Stimulated activated CD8-positive, alpha-beta memory T cell treated with anti-CD3 and anti-CD28 coated beads, Interleukin-15, amount 100 ng/mL, for 1 hour (primary cell): Measurements from ENCODE around the gene C20orf173.
"Not testable (repeated sequence)": the region's sequence is repeated elsewhere in the genome, so short reads cannot be mapped to it uniquely, and the experiment has no call there.

Source experiments
- DNase-seq: peaks from one replicate; pipeline ENCODE4 v3.0.0-alpha.2; 2020; ENCODE audit warnings: low read depth

The C20orf173 gene

GRCh38 chr20:35546127-35546526 is 16.7 kb upstream of the C20orf173 start:
- DNase-seq, result no peak

- DNase-seq, result not testable (repeated sequence)
Observed at GRCh38 chr20:35544941-35545340, 15.5 kb upstream of the C20orf173 start.

GRCh38 chr20:35544436-35544835 is 15.0 kb upstream of the C20orf173 start:
- DNase-seq, result no peak

GRCh38 chr20:35542990-35543389 is 13.5 kb upstream of the C20orf173 start:
- DNase-seq, result no peak

GRCh38 chr20:35541783-35542662 is 12.6 kb upstream of the C20orf173 start, which contains the start of gene ERGIC3:
ERGIC3 (plus strand) TSS chr20:35542078; CDS start chr20:35542098, 20 bp downstream.
- DNase-seq, result peak; percentile 93

GRCh38 chr20:35541118-35541782 is 11.8 kb upstream of the C20orf173 start:
- DNase-seq, result no peak

- no peak for DNase-seq
Observed at GRCh38 chr20:35539756-35540212, 10.3 kb upstream of the C20orf173 start.

- DNase-seq, result no peak
Observed at GRCh38 chr20:35527122-35527769, 2.2 kb downstream of the C20orf173 start.

- no peak for DNase-seq
Observed at GRCh38 chr20:35525639-35526038, 3.8 kb downstream of the C20orf173 start.

GRCh38 chr20:35523298-35523888 is 6.1 kb downstream of the C20orf173 start:
- no peak for DNase-seq

GRCh38 chr20:35518955-35519354 is 10.5 kb downstream of the C20orf173 start:
- no peak for DNase-seq

- not testable (repeated sequence) for DNase-seq
Observed at GRCh38 chr20:35517767-35518166, 11.7 kb downstream of the C20orf173 start.

GRCh38 chr20:35517125-35517524 is 12.3 kb downstream of the C20orf173 start:
- no peak for DNase-seq

- DNase-seq, result no peak
Observed at GRCh38 chr20:35515949-35516645, 13.4 kb downstream of the C20orf173 start.

GRCh38 chr20:35515341-35515740 is 14.1 kb downstream of the C20orf173 start:
- no peak for DNase-seq

- DNase-seq, result no peak
Observed at GRCh38 chr20:35514371-35514932, 15.0 kb downstream of the C20orf173 start.

- DNase-seq, result no peak
Observed at GRCh38 chr20:35511814-35512420, 17.5 kb downstream of the C20orf173 start.

- DNase-seq, result no peak
Observed at GRCh38 chr20:35510951-35511735, 18.3 kb downstream of the C20orf173 start.

- no peak for DNase-seq
Observed at GRCh38 chr20:35508493-35509218, 20.8 kb downstream of the C20orf173 start.
